ENCODE results near the gene GARIN3. TPM values are rescaled to one million over a fixed set of nuclear protein-coding genes. Genes with fewer than 3 reads are reported as not detected.

The GARIN3 gene
- not detected in 2 replicates for total RNA-seq

DNA sequence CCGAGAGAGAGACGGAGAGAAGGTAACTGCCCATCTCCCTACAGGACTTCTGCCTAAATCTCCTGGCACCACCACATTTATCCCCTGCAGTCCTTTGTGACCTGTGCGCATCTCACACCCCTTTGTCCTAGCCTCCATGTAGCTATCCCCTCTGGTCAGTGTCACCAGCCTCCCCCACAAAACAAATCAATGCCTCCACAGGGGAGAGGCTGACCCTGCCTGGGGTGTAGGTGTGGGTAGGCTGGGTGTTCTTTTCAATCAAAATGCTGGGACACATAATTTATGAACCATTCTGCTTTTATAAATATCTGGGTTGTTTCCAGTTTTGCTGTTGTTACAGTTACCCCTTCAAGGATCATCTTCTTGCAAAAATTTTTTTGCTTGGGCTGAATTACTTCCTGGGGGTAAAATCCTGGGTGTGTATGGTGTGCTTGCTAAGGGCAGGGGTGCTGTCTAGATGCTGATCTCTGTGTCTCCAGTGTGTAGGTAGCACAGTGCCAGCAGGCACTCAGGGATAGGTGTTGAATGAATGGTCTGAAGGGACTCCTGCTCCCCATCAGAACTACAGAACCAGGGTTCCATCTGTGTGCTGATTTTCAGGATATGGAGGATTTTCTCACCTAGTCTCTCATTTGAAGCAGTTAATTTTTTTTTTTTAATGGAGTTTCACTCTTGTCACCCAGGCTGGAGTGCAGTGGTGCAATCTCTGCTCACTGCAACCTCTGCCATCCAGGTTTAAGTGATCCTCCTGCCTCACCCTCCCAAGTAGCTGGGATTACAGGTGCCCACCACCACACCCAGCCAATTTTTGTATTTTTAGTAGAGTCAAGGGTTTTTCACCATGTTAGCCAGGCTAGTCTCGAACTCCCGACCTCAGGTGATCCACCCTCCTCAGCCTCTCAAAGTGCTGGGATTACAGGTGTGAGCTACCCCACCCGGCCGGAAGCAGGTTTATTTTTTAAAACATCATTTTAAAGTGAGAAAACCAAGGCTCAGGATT is at the start of gene GARIN3:
TSS of gene GARIN3 (minus strand) at position 51 of the 1,000 bp plus-strand sequence. CDS start 96 bp downstream, outside the sequence.

DNA sequence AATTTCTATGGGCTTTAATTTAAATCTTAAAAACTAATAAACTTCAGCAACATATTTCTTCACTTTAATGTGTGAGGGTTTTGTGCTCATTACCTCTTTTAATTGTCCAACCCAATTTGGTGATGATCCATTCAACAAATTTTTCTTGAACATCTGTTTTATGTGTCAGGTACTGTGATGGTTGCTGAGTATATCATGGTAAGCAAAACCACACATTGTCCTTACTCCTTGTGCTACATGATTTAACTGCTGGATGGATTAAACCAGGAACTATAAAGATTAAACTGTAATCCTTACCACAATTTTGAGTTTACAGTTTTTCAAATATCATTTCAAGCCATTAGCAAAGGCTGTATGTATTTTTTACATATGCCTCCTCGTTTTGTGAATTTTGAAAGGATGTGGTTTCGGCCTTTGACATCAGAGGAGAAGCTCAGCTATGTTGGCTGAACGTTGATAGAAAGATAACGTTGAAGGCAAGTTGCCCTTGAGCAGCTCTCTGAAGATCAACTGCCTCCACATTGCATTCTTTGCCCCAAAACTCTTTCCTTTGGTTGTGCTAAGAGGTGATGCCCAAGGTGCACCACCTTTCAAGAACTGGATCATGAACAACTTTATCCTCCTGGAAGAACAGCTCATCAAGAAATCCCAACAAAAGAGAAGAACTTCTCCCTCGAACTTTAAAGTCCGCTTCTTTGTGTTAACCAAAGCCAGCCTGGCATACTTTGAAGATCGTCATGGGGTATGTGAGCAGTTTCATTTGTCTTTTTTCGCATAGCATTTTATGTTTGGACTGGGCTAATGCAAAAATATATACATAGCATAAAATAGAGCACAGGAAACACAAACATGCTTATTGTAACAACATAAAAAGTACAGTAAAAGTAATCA is 14.6 kb upstream of the GARIN3 start, which contains the start of gene ITK:
TSS of gene ITK (plus strand) at position 467 of the 891 bp plus-strand sequence. CDS start at position 605, 138 bp downstream.

DNA sequence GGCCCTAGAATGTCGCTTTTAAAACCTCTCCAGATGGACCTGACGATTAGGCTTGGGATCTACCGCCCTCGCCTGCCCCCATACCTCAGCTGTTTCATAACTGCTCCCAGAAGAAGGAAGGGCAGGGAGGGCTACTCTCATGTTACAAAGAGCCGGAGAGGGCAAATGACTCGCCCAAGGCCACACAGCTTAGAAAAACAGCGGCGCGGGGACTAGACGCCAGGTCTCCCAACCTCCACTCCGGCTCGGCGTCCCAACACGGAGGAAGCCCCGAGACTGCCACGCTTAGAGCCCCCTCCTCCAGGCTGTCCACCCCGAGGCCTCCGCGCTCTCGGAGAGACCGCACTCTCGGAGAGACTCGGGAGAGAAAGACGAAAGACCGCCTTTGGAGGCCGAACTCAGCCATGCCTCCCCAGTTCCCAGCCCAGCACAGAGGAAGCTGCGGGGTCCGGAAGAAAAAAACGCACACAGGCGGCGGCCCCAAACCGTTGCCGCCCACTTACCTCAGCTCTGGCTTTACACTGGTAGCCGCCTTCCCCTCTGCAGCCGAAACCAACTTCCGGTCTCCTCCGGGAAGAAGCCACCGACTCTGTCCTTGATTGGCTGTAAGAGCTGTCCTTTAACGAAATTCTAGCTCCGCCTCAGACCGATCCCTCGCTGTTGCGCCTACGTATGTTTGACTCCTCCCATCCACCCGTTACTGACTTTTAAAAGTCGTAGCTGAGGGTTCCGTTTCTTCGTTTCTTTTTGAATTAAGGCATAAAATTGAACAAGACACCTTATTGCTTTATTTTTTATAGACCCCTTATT is 23.5 kb downstream of the GARIN3 start, which contains the start of gene MED7:
TSS of gene MED7 (minus strand) at position 549 of the 810 bp plus-strand sequence. CDS start 3,434 bp downstream, outside the sequence.

Other genes with a start within 250 kb of the GARIN3 start
- not detected in 2 replicates for gene TIMD4, start 203.0 kb downstream of the GARIN3 start, total RNA-seq
- gene HAVCR1, start 107.1 kb downstream of the GARIN3 start, total RNA-seq = 0.11 TPM in 1 of 2 replicates, not detected in the other
- gene HAVCR2, start 57.2 kb downstream of the GARIN3 start, total RNA-seq = 0.26 and 0.43 TPM in 2 replicates
- 12.2 and 13.2 TPM in 2 replicates for gene MED7, start 23.4 kb downstream of the GARIN3 start, total RNA-seq
- gene ITK, start 14.6 kb upstream of the GARIN3 start, total RNA-seq = under 0.01 and 0.65 TPM in 2 replicates
- 2.5 and 8.6 TPM in 2 replicates for gene CYFIP2, start 99.9 kb upstream of the GARIN3 start, total RNA-seq